GM23248 (cell line): ENCODE results near the gene TSPAN3. TPM values are rescaled to one million over a fixed set of nuclear protein-coding genes. Genes with fewer than 3 reads are reported as not detected.

ENCODE experiments used
- DNase-seq: peaks from one replicate; pipeline ENCODE4 v3.0.0-alpha.2; 2015
- H2AFZ ChIP-seq: fragments of 200-600 bp; sonication (generic); 2 replicates; pipeline ENCODE4 v1.6.1; 2016; ENCODE audit warnings: antibody characterized with exemption
- H3F3A ChIP-seq: fragments of 200-600 bp; sonication (generic); 2 replicates; pipeline ENCODE4 v1.6.1; 2016; ENCODE audit warnings: mild to moderate bottlenecking, antibody characterized with exemption, mixed run types; ENCODE audit not compliant: insufficient read depth
- H3K27ac ChIP-seq: fragments of 200-600 bp; sonication (generic); 2 replicates; pipeline ENCODE4 v1.5.1; 2016; ENCODE audit warnings: mild to moderate bottlenecking
- H3K27me3 ChIP-seq: fragments of 200-600 bp; sonication (generic); replicated peaks from 2 replicates; pipeline ENCODE4 v1.6.1; 2016; ENCODE audit warnings: mild to moderate bottlenecking; ENCODE audit not compliant: insufficient read depth
- H3K36me3 ChIP-seq: fragments of 200-600 bp; sonication (generic); 2 replicates; pipeline ENCODE4 v1.6.1; 2016; ENCODE audit warnings: low read depth, mild to moderate bottlenecking
- H3K4me1 ChIP-seq: fragments of 200-600 bp; sonication (generic); 2 replicates; pipeline ENCODE4 v1.6.1; 2016; ENCODE audit warnings: mild to moderate bottlenecking; ENCODE audit not compliant: insufficient read depth
- H3K4me2 ChIP-seq: fragments of 200-600 bp; sonication (generic); one replicate; pipeline ENCODE4 v1.6.1; 2016; ENCODE audit warnings: mild to moderate bottlenecking; ENCODE audit not compliant: unreplicated experiment
- H3K4me3 ChIP-seq: fragments of 200-600 bp; sonication (generic); 2 replicates; pipeline ENCODE4 v1.5.1; 2016; ENCODE audit warnings: mild to moderate bottlenecking
- H3K79me2 ChIP-seq: fragments of 200-600 bp; sonication (generic); 2 replicates; pipeline ENCODE4 v1.6.1; 2016; ENCODE audit warnings: mild to moderate bottlenecking; ENCODE audit not compliant: insufficient read depth
- H3K9ac ChIP-seq: fragments of 200-600 bp; sonication (generic); 2 replicates; pipeline ENCODE4 v1.6.1; 2016; ENCODE audit warnings: mild to moderate bottlenecking
- H3K9me2 ChIP-seq: fragments of 200-600 bp; sonication (generic); 2 replicates; pipeline ENCODE4 v1.6.1; 2016; ENCODE audit warnings: mixed run types, mild to moderate bottlenecking, moderate library complexity; ENCODE audit not compliant: insufficient read depth
- H3K9me3 ChIP-seq: fragments of 200-600 bp; sonication (generic); one replicate; pipeline ENCODE4 v1.6.1; 2017; ENCODE audit warnings: low read depth
- H4K20me1 ChIP-seq: fragments of 200-600 bp; sonication (generic); 2 replicates; pipeline ENCODE4 v1.6.0; 2016; ENCODE audit not compliant: insufficient read depth
- EZH2 ChIP-seq: fragments of 200-600 bp; sonication (generic); IDR thresholded peaks from 2 replicates; pipeline ENCODE4 v1.6.1; 2018; ENCODE audit warnings: antibody characterized with exemption, mild to moderate bottlenecking; ENCODE audit not compliant: insufficient read depth, poor library complexity, severe bottlenecking
- EZH2phosphoT487 ChIP-seq: fragments of 200-600 bp; sonication (generic); IDR thresholded peaks from 2 replicates; pipeline ENCODE4 v1.6.1; 2018; ENCODE audit warnings: antibody characterized with exemption, moderate library complexity, mild to moderate bottlenecking, low read depth; ENCODE audit not compliant: insufficient read depth
- WGBS, 2 experiments: methylation state at CpG; one replicate each; pipeline ENCODE4 v1.1.6; 2015 to 2017; ENCODE audit warnings: low lambda C conversion rate in 2 of 2, low coverage in 1 of 2; ENCODE audit errors: missing lambda C conversion rate in 2 of 2; 5-methylcytosine and 5-hydroxymethylcytosine counted together
- in situ Hi-C: fragments of 300-500 bp; cut with MboI; formaldehyde crosslinking; loops from 2 replicates; pipeline ENCODE4 v1.15.0; 2020
- polyA plus RNA-seq: library from polyadenylated mRNA; unstranded; fragments of >200 nt; fragmentation: Nextera tagmentation; extraction: Ambion mirVana; gene quantifications from 2 replicates; pipeline ENCODE4 v1.2.1, GENCODE V29; 2016
- total RNA-seq: library from RNA; depleted of rRNA; stranded (reverse); fragments of >200 nt; shearing (Covaris generic); gene quantifications from 2 replicates; pipeline ENCODE4 v1.2.3, GENCODE V29; 2014

TSPAN3 gene
- total and polyA plus RNA-seq, 2 experiments from 2014 or later: 307 to 321 TPM

GRCh38 chr15:77084436-77084835 is 13.5 kb upstream of the TSPAN3 start:
- peaks cover 10% of the 10 kb centered on the region for H3K4me1 ChIP-seq
- no peaks in the 10 kb centered on the region for H3K36me3 ChIP-seq
- no peaks in the 10 kb centered on the region for H3F3A ChIP-seq
- no peak overlapping the region for H3K4me3 ChIP-seq
- in situ Hi-C loops: no loop called here
- H3K9me2 ChIP-seq: no peaks in the 10 kb centered on the region
- no peaks in the 10 kb centered on the region for H3K9me3 ChIP-seq
- no peak for DNase-seq
- no peak overlapping the region for H2AFZ ChIP-seq
- H3K9ac ChIP-seq: no peak overlapping the region
- no peaks in the 10 kb centered on the region for H4K20me1 ChIP-seq
- WGBS, 2 experiments: 71 to 81% methylated on average over 8 of the region's 8 CpGs
- H3K27me3 ChIP-seq: no peaks in the 10 kb centered on the region
- TF ChIP-seq EZH2 (no peak), EZH2phosphoT487 (no peak)
- H3K27ac ChIP-seq: no peak overlapping the region
- H3K4me2 ChIP-seq: no peak overlapping the region
- H3K79me2 ChIP-seq: no peaks in the 10 kb centered on the region

DNA sequence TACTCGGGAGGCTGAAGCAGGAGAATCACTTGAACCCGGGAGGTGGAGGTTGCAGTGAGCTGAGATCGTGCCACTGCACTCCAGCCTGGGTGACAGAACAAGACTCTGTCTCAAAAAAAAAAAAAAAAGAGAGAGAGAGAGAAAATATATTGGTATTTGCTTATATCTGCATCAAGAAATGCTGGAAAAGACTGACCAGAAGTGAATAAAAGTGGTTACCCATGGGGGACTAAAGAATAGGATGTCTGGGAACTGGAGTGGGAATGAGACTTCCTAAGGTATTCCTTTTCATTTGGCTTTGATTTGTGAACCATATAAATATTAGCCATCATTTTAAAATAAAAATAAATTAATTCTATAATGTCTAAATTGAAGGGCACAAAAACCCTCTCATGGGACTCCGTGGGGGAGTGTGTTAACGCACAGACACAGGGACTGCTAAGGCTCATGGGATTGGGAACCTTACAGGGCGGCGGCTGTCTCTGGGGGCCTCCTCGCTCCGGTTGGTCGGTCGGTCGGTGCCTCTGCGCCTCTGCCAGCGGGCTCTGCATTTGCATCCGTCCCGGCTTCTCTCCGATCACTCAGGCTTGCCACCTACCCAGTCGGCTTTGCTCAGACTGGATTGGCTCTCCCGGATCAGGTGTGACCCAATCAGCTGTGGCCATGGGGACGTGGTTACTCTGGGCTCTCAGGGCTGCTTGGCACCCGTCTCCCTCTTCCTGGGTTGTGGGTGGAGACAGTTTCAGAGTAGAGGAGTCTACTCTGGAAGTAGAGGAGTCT is 12.7 kb upstream of the TSPAN3 start:
- Histone ChIP-seq H3F3A (no peaks in the 10 kb centered on the region), H3K9me3 (no peaks in the 10 kb centered on the region), H4K20me1 (no peaks in the 10 kb centered on the region), H3K36me3 (no peaks in the 10 kb centered on the region), H3K79me2 (no peaks in the 10 kb centered on the region), H3K4me3 (no peak overlapping the region), H3K27me3 (no peaks in the 10 kb centered on the region), H3K4me2 (no peak overlapping the region), H3K4me1 (peaks cover 10% of the 10 kb centered on the region), H3K27ac (no peak overlapping the region), H3K9ac (no peak overlapping the region), H3K9me2 (no peaks in the 10 kb centered on the region), H2AFZ (no peak overlapping the region)
- in situ Hi-C loops: no loop called here
- TF ChIP-seq EZH2phosphoT487 (no peak), EZH2 (no peak)
- 69 to 76% methylated on average over 21 of the region's 21 CpGs for WGBS, 2 experiments
- DNase-seq: no peak

DNA sequence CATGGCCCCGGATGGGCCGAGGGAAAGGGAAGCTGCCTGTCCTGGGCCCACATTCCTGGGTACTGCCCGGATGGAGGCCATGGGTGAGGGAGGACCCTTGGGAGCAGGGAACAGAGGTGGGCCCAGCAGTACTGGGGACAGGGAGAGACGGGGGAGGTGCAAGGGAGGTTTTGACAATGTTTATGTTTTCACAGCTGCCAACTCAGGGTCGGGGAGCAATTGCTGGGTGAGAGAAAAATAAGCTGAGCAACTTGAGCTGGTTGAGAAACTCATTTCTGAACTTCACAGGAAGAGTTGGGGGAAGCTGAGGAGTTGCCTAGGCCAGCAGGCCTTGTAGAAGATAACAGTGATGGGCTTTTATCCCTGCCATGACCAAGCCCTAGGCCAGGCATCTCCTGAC is 11.1 kb upstream of the TSPAN3 start:
- in situ Hi-C loops: no loop called here
- H2AFZ ChIP-seq: no peak overlapping the region
- no peaks in the 10 kb centered on the region for H3K79me2 ChIP-seq
- H3K27me3 ChIP-seq: no peaks in the 10 kb centered on the region
- H3K9ac ChIP-seq: no peak overlapping the region
- no peaks in the 10 kb centered on the region for H3K9me3 ChIP-seq
- no peaks in the 10 kb centered on the region for H3F3A ChIP-seq
- DNase-seq: no peak
- H3K4me2 ChIP-seq: no peak overlapping the region
- H3K36me3 ChIP-seq: no peaks in the 10 kb centered on the region
- WGBS, 2 experiments: 71 to 72% methylated on average over 5 of the region's 5 CpGs
- no peak overlapping the region for H3K27ac ChIP-seq
- TF ChIP-seq EZH2phosphoT487: no peak
- TF ChIP-seq EZH2: no peak
- peaks cover 10% of the 10 kb centered on the region for H3K4me1 ChIP-seq
- no peaks in the 10 kb centered on the region for H4K20me1 ChIP-seq
- no peaks in the 10 kb centered on the region for H3K9me2 ChIP-seq
- no peak overlapping the region for H3K4me3 ChIP-seq

GRCh38 chr15:77076323-77076915 is 5.5 kb upstream of the TSPAN3 start:
- Histone ChIP-seq H2AFZ (no peak overlapping the region), H3K9ac (no peak overlapping the region), H3K27ac (no peak overlapping the region), H3K4me2 (no peak overlapping the region), H3F3A (peaks cover 11% of the 10 kb centered on the region), H4K20me1 (no peaks in the 10 kb centered on the region), H3K9me3 (no peaks in the 10 kb centered on the region), H3K79me2 (no peaks in the 10 kb centered on the region), H3K4me3 (no peak overlapping the region), H3K9me2 (no peaks in the 10 kb centered on the region), H3K36me3 (no peaks in the 10 kb centered on the region), H3K4me1 (peaks cover 2% of the 10 kb centered on the region), H3K27me3 (no peaks in the 10 kb centered on the region)
- in situ Hi-C loops: no loop called here
- 9 to 11% methylated on average over 4 of the region's 4 CpGs for WGBS, 2 experiments
- peak; percentile 14 for DNase-seq
- TF ChIP-seq EZH2: no peak
- no peak for TF ChIP-seq EZH2phosphoT487
